SK-MEL-5 (cell line): ENCODE measurements around the gene SCLT1. TPM values are rescaled to one million over a fixed set of nuclear protein-coding genes. Genes with fewer than 3 reads are reported as not detected.

ENCODE experiments used
- DNase-seq: peaks from one replicate; pipeline ENCODE4 v3.0.0-alpha.2; 2016; ENCODE audit warnings: low read depth, low spot score
- in situ Hi-C: cut with HindIII; loops from 2 replicates; pipeline ENCODE4 v1.10.0; 2016; ENCODE audit warnings: low sequenced_read_pairs, high pct_unique_total_duplicates, low pct_unique_long_range_greater_than_20kb
- small RNA-seq, 2 experiments: library from RNA; depleted of rRNA; stranded (forward); fragments of <200 nt; gene quantifications; one replicate each; pipeline ENCODE3, GENCODE V24; 2014
- total RNA-seq: library from RNA; depleted of rRNA; stranded (reverse); fragments of >200 nt; shearing (Covaris generic); gene quantifications from 2 replicates; pipeline ENCODE4 v1.2.3, GENCODE V29; 2014; rRNA removed

Gene SCLT1
- total RNA-seq, 1 experiment from 2014 or later: 10.8 TPM

GRCh38 chr4:128840711-128841318, 252.5 kb downstream of the SCLT1 start:
- DNase-seq: no peak
- in situ Hi-C loops: no loop called here

- in situ Hi-C loops: no loop called here
- no peak for DNase-seq
Measured at GRCh38 chr4:128837679-128838078, 255.7 kb downstream of the SCLT1 start.

GRCh38 chr4:128837198-128837597, 256.1 kb downstream of the SCLT1 start:
- no peak for DNase-seq
- in situ Hi-C loops: no loop called here

GRCh38 chr4:128835498-128836222, 257.7 kb downstream of the SCLT1 start:
- in situ Hi-C loops: no loop called here

More at GRCh38 chr4:128835498-128836222, 257.7 kb downstream of the SCLT1 start:
- no peak for DNase-seq

Small RNAs within 50 kb of the gene (small RNA-seq; reads per million reads assigned to genes)
- 0 reads per million in 2 experiments for gene AC093826.2

Other genes starting within 250 kb of the SCLT1 start
- gene C4orf33, start 2.6 kb upstream of the SCLT1 start, total RNA-seq: 10.1 and 10.6 TPM in 2 replicates